Measurements from ENCODE around the gene SENP8. TPM values are rescaled to one million over a fixed set of nuclear protein-coding genes. Genes with fewer than 3 reads are reported as not detected.

Gene SENP8
- total and polyA plus RNA-seq, 2 of the 13 experiments (the other 11 are each of a cell fraction or from before 2014, with no cell fraction given): 2.7 to 3.0 TPM

GRCh38 chr15:72118017-72118978 lies at the start of gene SENP8, which contains the start of gene MYO9A (continued):
- TF ChIP-seq, protein P1, sequence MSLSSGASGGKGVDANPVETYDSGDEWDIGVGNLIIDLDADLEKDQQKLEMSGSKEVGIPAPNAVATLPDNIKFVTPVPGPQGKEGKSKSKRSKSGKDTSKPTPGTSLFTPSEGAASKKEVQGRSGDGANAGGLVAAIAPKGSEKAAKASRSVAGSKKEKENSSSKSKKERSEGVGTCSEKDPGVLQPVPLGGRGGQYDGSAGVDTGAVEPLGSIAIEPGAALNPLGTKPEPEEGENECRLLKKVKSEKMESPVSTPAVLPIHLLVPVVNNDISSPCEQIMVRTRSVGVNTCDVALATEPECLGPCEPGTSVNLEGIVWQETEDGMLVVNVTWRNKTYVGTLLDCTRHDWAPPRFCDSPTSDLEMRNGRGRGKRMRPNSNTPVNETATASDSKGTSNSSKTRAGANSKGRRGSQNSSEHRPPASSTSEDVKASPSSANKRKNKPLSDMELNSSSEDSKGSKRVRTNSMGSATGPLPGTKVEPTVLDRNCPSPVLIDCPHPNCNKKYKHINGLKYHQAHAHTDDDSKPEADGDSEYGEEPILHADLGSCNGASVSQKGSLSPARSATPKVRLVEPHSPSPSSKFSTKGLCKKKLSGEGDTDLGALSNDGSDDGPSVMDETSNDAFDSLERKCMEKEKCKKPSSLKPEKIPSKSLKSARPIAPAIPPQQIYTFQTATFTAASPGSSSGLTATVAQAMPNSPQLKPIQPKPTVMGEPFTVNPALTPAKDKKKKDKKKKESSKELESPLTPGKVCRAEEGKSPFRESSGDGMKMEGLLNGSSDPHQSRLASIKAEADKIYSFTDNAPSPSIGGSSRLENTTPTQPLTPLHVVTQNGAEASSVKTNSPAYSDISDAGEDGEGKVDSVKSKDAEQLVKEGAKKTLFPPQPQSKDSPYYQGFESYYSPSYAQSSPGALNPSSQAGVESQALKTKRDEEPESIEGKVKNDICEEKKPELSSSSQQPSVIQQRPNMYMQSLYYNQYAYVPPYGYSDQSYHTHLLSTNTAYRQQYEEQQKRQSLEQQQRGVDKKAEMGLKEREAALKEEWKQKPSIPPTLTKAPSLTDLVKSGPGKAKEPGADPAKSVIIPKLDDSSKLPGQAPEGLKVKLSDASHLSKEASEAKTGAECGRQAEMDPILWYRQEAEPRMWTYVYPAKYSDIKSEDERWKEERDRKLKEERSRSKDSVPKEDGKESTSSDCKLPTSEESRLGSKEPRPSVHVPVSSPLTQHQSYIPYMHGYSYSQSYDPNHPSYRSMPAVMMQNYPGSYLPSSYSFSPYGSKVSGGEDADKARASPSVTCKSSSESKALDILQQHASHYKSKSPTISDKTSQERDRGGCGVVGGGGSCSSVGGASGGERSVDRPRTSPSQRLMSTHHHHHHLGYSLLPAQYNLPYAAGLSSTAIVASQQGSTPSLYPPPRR (CRISPR knock-in tag; IDR thresholded peaks at IDR 0.05; ENCODE audit: borderline replicate concordance): no peak
- TF ChIP-seq, protein P2, sequence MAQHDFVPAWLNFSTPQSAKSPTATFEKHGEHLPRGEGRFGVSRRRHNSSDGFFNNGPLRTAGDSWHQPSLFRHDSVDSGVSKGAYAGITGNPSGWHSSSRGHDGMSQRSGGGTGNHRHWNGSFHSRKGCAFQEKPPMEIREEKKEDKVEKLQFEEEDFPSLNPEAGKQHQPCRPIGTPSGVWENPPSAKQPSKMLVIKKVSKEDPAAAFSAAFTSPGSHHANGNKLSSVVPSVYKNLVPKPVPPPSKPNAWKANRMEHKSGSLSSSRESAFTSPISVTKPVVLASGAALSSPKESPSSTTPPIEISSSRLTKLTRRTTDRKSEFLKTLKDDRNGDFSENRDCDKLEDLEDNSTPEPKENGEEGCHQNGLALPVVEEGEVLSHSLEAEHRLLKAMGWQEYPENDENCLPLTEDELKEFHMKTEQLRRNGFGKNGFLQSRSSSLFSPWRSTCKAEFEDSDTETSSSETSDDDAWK (CRISPR knock-in tag; IDR thresholded peaks at IDR 0.05): no peak
- TF ChIP-seq, protein P3, sequence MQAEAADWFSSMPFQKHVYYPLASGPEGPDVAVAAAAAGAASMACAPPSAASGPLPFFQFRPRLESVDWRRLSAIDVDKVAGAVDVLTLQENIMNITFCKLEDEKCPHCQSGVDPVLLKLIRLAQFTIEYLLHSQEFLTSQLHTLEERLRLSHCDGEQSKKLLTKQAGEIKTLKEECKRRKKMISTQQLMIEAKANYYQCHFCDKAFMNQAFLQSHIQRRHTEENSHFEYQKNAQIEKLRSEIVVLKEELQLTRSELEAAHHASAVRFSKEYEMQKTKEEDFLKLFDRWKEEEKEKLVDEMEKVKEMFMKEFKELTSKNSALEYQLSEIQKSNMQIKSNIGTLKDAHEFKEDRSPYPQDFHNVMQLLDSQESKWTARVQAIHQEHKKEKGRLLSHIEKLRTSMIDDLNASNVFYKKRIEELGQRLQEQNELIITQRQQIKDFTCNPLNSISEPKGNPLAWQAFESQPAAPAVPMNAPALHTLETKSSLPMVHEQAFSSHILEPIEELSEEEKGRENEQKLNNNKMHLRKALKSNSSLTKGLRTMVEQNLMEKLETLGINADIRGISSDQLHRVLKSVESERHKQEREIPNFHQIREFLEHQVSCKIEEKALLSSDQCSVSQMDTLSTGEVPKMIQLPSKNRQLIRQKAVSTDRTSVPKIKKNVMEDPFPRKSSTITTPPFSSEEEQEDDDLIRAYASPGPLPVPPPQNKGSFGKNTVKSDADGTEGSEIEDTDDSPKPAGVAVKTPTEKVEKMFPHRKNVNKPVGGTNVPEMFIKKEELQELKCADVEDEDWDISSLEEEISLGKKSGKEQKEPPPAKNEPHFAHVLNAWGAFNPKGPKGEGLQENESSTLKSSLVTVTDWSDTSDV (CRISPR knock-in tag; IDR thresholded peaks at IDR 0.05): no peak
- TF ChIP-seq ZSCAN5A (CRISPR knock-in tag; IDR thresholded peaks at IDR 0.05; ENCODE audit: borderline replicate concordance): no peak
- TF ChIP-seq ZSCAN20 (CRISPR knock-in tag; IDR thresholded peaks at IDR 0.05; ENCODE audit: borderline replicate concordance): no peak
- no peak for TF ChIP-seq SRSF4 (IDR thresholded peaks at IDR 0.05; ENCODE audit: low read depth, low read length, poor library complexity, severe bottlenecking)
- 0 out of 2 replicates have a peak, but pooled peaks have one; percentile 44 for TF ChIP-seq ZSCAN21 (CRISPR knock-in tag; IDR thresholded peaks at IDR 0.05; ENCODE audit: borderline replicate concordance)
- TF ChIP-seq, protein P4, sequence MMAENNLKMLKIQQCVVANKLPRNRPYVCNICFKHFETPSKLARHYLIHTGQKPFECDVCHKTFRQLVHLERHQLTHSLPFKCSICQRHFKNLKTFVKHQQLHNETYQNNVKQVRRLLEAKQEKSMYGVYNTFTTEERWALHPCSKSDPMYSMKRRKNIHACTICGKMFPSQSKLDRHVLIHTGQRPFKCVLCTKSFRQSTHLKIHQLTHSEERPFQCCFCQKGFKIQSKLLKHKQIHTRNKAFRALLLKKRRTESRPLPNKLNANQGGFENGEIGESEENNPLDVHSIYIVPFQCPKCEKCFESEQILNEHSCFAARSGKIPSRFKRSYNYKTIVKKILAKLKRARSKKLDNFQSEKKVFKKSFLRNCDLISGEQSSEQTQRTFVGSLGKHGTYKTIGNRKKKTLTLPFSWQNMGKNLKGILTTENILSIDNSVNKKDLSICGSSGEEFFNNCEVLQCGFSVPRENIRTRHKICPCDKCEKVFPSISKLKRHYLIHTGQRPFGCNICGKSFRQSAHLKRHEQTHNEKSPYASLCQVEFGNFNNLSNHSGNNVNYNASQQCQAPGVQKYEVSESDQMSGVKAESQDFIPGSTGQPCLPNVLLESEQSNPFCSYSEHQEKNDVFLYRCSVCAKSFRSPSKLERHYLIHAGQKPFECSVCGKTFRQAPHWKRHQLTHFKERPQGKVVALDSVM (CRISPR knock-in tag; IDR thresholded peaks at IDR 0.05): no peak
- TF ChIP-seq ZBTB44 (CRISPR knock-in tag; IDR thresholded peaks at IDR 0.05): no peak

All from HepG2 (cell line).